OCI-M2 (cell line): ENCODE measurements around the gene TP63.

Experiments used
- DNase-seq: peaks from one replicate; lab custom pipeline; 2025; ENCODE audit not compliant: unreplicated experiment; lab: John Stamatoyannopoulos, UW

The TP63 gene

DNA sequence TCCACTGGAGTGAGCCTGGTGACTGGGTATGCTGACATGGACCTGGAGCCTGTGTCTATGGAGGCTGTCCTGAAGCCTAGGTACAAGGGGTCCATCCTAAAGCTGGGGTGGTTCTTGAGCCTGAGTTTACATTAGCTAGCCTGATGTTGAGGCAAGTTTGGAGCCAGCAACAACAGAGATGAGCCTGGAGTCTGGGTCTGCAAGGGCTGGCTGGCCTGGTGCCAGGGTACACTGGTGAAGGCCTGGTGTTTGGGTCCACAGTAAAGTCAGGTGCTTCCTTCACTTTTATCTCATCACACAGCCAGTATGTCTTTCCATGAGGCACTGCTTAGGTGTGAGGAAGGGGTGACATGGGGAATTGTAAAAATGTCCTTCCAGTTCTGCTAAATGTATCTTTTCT is 49.5 kb downstream of the TP63 start:
- DNase-seq, result no peak

DNA sequence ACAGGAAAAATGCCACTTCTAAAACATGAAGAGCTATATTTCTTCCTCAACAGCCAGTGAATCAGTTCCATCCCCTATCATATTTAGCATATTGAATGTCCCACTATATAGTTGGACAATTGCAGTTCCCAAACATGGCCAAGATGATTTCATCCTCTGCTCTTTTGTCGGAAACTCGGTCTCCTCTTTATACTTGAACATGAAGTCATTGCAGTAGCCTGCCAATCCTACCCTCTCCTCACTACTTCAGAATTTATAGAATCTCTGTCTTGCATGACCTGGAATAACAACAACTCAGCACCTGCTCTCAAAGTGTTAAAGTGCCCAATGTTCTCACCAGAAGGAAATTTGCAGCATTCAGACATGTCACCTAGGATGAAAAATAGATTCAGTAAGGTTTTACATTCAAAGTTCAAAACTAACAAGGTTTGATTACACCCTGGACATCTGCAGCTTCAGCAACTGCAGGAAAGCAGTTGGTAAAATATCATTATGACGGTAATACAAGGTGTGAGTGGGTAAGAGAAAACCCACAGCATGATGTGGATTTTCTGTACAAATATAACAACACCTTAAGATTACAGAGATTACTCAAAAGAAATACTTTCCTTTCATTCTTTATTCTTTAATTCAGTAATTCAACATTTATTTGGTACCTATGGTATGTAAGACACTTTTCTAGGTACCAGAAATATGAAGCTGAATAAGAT is 52.5 kb downstream of the TP63 start:
- DNase-seq, result no peak

DNA sequence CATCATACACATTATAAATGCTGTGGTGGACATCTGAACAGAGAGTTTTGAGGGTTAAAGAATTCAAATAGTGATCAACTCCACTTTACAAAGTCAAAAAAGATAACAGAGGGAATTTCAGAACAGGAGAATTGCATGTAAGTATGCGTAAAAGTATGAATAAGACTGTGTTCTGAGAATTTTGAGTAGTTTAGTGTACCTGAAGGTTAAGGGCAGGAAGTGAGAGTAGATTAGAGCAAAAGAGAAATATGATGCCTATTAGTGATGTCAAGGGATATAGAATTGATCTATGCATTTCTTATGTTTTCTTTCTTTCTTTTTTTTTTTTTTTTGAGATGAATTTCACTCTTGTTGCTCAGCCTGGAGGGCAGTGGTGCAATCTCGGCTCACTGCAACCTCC is 53.1 kb downstream of the TP63 start:
- DNase-seq, result no peak

DNA sequence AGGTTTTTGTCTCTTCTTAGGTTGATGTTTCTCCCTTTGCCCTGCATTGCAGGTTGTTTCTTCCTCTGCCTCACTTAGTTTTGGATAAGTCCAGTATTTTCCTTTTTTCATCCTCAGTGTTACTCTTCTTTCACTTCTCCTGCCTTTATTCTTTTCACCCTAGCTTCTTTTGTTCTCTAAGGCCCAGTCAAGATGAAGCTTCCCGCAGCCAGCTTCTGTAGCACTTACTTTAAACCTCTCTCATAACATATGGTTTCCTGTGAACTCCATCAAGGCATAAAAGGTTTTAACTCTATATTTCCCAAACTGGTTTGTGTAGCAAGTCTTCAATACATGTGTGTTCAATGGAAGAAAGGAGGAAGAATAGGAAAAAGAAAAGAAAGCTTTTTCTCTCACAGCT is 54.1 kb downstream of the TP63 start:
- DNase-seq, result no peak

DNA sequence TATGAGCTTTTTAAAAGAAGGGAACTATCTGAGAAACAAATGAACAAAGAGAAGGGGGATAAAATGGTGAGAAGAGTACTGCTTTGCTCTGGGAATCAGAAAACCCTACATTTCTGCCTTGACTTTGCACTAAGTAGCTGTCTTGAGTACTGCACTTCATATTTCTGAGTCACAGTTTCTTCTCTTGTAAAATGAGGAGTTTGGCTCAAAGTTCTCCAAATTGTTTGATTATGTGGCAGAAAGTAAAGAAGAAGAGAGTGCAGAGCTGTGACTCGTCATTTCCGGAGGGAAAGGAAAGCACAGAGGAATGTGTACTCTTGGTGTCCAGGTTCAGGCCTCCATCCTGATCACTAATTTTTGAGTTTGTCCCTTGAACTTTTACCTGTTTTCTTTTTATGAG is 54.7 kb downstream of the TP63 start:
- no peak for DNase-seq

DNA sequence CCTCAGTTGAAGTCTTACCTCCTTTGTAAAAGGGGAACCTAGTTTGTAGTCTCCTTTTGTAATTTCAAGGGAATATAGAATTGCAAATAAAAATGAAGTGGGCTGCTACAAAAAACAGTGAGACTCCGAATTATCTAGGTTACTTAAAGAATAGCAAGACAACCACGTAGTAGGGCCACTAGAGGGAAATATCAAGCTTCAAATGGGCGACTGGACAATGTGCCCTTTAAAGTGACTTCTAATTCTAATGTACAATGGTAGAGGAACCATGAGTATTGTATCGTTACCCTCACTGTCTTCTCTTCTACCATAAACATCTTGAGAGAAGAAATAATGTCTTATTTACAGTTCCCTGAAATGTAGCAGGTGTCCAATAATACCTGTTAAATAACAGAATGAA is 56.3 kb downstream of the TP63 start:
- DNase-seq, result no peak

DNA sequence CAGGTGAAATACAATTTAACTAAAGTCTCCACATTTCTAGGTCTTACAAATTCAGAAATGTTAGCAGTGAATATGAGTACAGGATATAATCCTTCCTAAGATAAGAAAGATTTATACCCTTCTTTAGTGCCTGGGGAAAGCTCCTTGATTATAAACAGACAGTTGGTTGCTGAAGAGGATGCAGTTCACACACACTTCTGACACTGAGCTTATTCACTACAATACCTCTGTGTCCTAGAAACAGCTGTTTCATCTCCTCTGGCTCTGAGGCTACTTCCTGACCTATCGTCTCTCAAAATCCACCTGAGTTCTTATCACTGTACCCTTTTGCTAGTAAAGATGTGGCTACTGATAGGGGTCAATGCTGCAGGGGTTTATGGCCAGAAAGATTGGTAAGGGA is 57.1 kb downstream of the TP63 start:
- DNase-seq, result no peak

DNA sequence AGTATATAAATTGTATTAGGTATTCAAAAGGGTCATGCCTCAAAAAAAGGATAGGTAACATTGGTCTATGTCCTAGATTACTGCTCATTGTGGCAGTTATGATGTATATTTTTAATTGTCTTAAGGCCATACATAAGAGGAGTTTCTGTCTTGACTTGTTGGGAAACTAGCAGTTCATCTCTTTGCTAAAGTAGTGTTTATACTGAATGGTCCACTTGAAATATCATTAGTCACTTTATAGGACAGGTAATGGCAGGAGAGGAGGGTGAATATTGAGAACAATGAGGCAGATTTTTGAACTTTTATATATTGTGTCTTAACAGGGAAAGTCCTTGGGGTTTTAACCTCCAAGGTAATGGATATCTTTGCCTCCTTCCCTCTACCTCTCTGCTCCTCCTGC is 58.4 kb downstream of the TP63 start:
- no peak for DNase-seq

DNA sequence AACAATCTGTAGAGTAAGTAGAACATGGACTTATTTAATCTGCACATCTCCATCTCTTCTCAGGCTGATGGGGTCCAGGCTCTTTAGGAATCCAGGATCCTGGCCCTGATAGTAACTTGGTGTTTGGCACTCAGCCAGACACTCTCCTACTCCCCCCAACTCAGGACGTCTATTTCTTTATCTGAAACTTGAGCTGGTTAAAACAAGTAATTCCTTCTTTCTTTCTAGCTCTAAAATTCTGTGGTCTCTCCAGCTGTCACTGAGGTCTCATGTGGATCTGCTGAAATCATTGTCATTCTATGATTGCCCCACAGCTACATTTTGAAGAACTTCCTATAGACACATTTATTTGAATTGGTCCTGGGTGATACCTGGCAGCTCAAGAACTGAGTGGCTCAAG is 59.0 kb downstream of the TP63 start:
- no peak for DNase-seq

DNA sequence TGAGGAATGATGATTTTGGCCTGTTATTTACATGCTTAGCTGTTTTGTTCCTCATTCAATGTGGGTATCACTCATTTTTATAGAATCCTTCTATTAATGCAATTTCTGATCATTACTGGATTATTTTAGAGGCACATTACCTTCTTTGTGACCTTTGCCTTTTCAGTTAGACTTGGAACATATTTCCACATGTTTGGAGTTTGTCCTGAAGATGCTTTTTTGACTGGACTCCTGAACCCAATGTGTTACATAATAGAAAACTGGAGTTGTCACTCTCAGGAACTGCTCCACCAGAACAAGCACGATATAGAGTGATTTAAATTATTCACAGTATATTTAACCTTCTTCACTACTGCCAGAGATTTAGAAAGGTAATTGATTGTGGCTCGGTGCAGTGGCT is 59.5 kb downstream of the TP63 start:
- DNase-seq, result no peak

DNA sequence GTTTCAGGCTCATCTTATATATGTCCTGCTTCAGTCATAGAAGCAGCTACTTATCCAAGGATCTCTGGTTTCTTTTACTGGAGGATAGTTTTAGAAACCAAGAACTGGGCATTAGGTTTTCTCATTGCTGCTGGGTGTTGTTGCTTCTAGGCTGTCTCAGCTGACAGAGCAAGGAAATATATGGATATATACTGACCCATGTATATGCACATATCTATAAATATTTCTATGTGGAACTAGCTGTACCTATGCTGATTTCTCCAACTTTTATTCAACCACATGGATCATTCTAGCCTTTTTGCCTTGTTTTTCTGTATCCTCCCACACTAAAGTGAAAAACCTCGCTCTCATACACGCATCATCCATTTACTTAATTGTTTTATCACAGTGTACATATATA is 64.2 kb downstream of the TP63 start:
- no peak for DNase-seq

DNA sequence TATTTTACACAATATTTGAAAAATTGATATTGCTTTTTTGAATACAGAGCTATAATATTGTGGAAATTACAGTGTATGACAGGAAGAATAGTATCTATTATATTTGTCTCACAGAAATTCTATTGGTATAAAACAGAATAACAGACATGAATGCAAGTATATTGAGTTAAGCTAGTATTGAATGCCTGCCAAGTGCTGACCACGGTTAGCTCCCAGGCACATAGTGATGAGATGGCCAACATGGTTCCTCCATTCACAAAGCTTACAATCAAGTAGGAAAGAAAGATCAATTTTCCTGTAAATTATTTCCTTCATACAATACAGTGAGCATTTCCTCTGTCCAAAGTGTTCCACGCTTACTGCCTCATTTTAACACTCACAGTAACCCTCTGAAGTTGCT is 67.6 kb downstream of the TP63 start:
- DNase-seq, result no peak

DNA sequence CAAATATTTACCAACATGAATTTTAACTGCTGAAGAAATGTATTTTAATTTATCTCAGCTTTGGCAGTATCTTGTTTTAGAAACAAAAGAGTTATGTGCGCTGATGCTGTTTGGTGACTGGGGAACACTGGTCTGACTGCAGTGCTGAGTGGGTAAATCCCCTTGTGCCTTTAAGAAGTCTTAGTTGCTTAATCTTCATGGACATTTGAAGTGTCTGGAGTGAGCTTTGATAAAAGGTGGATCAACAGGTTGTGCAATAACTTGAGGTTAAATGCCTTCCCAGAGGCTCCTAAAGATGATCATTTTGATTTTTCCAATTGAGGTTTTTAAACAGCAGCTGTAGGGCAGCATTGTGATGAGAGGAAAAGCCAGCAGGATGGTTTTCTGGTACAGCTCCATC is 68.7 kb downstream of the TP63 start:
- DNase-seq, result no peak

DNA sequence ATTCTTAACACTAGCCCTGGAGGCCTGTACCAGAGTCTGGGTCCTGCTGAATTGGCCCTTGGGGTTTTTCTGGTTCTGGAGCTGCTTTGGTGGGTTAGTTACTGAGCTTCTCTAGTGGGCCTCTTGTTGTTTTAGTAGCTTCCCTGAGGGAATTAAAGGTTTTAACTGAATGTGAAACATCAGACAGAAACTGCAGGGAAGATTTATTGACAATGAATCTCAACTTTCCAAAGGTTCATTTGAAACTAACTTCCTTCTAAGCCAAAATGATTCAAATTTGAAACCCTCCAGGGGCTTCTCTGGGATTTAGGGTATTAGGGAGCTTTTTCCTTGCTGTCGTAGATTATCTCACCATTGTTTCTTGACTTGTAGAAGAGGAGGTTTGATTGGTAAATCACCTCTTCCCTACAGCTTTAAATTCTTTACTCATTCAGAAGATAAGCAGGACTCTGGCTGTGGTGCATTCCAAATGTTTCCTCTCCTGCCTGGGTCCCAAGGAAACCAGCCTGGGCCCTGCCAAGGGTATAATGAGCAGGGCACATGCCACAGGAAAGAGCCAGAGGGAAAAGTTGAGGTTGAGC is 71.0 kb downstream of the TP63 start:
- no peak for DNase-seq

DNA sequence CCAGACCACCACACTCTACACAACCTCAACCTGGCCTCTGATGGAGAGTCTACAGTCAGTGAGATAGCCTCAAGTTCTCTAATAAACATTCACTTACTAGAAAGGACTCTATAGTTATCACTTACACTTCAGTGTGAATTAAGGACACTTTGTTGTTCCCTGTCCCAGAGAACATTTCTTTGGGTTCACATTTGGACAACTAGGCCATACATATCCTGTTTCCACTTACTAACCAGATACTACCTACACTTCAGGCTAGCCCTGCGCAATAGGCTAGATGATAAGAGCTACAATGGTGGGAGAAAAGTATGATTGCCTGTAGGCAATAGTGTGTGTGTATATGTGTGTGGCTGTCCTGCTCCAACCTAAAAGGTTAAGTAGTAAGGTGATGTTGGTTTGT is 72.7 kb downstream of the TP63 start:
- DNase-seq, result no peak

DNA sequence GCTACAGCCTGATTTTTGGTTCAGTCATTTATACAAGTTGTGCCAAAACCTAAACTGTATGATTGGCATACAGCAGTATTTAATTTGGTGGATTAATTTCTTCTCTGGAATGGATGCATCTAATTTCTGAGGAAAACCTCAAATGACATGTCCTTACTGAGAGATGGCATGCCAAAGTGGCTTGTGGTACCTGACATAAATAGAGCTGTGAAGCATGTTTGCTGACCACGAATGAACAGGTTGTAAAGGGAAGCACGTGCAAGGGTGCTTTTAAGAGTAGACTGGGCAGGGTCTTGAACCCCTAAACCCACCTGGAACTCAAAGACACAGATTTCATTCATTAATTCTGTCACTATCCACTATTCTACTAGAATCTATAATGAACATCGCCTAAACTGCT is 77.2 kb downstream of the TP63 start:
- no peak for DNase-seq

DNA sequence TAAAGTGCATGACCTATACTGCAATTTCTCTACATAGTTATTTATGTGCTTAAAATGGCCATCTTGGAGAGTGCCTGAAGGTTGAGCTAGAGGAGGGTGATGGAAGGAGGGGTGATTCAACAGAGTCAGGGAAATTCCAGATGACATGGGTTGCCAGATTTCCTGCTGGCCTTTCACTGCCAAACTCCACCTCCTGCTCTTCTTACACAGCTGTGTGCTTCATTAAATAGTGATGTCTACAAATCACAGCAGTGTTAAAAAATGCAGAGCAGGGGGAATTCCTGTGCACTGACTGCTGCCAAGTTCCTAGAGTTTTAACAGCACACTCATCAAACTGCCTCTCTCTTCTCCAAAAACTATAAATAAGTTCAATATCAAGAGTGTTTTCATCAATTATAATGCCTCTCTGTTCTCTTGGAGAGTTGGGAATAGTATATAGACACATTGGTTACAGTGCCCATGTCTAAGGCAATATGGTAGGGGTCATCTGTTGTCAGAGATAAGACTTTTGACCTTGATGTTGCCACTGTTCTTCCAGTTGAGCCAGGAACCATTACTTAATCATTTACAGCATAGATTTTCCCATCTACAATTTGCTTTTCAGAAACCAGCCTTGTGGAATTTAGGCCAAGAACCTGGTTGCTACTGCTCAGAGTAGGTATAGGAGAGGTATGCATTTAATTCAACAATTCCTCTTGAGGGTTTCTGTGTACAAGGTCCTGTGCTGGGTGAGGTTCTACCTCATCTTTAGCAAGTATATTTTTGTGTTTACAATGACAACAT is 79.6 kb downstream of the TP63 start:
- no peak for DNase-seq

DNA sequence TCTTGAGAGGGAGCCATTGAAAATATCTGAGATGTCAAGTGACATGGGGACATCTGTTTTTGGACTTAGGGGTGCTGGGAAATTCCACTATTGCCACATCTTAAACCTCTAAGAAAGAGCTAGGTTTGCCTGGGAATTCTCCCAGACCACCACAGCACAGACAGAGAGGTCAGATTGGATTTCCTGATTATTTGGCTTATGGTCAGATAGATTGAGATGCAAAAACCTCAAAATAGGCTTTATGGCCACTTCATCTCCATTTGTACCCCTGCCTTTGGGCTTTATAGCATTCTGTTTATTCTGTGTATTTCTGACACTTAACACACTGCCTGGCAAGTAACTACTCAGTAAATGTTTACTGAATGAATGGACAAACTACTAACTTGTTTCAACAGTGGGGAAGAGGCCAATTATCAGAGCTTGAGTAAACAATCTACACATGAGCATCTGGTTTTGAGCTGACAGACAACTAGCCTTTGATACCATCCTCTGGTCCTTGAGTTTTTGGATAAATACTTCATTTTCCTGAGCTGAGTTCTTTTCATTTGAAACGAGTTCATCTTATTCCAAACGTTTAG is 81.8 kb downstream of the TP63 start:
- no peak for DNase-seq

DNA sequence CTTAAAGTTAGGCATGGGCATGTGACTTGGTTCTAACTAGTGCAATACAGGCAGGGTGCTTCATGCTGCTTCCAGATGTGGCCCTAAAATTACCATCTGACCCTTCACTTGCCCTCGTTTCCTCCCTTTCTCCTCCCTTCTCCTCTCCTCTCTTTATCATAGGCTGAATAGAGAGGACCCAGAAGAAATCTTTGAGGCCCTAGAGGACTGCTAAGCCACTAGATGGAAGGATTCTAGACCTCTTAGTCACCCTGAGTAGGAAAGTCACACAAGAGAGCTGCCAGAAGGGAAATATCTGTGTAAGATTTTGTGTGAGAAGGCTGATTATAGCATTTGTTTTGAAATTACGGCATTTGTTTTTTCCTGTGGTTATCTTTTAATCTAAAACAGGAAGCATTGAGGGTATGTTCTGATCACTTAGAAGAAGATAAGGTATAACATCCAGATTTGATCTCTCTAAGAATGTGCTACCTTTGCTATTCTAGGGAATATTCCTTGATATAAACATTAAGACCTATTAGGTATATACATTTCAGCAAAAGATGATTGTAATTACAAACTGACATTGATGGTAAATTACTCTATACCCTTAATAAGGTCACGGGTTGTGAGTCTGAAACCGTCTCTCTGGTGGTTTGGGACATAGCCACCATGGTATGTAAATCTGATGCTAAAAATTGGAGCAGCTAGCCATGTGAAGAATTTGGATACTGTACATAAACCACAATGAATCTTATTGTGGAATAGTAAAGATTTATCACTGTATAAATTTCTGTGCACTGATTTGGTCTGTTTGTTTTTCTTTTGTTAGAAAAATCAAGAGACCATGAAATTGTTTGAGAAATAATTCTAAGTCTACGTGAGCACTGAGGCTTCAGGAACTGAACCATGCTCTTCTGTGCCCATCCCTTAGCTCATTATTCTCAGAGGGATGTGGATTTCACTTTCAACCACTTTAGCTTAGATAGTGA is 84.1 kb downstream of the TP63 start:
- DNase-seq, result no peak

DNA sequence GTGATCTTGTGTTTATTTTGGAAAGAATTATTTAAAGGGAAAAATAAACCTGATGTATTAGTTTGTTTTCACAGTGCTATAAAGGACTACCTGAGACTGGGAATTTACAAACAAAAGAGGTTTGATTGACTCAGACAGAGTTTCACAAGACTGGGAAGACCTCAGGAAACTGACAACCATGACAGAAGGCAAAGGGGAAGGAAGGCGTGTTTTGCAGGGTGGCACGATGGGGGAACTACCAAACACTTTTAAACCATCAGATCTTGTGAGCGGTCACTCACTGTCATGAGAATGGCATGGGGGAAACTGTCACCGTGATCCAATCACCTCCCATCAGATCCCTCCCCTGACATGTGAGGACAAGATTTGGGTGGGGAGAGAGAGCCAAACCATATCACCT is 87.0 kb downstream of the TP63 start:
- no peak for DNase-seq
